ENCODE results near the gene RNASEH1. TPM values are rescaled to one million over a fixed set of nuclear protein-coding genes. Genes with fewer than 3 reads are reported as not detected.
A peak's percentile ranks its signal among the peaks of the same experiment; 100 is the strongest.

Gene RNASEH1, protein sequence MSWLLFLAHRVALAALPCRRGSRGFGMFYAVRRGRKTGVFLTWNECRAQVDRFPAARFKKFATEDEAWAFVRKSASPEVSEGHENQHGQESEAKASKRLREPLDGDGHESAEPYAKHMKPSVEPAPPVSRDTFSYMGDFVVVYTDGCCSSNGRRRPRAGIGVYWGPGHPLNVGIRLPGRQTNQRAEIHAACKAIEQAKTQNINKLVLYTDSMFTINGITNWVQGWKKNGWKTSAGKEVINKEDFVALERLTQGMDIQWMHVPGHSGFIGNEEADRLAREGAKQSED
- 10 to 100 TPM; 17.9 to 26.3 (median 23.8) TPM for total RNA-seq

DNA sequence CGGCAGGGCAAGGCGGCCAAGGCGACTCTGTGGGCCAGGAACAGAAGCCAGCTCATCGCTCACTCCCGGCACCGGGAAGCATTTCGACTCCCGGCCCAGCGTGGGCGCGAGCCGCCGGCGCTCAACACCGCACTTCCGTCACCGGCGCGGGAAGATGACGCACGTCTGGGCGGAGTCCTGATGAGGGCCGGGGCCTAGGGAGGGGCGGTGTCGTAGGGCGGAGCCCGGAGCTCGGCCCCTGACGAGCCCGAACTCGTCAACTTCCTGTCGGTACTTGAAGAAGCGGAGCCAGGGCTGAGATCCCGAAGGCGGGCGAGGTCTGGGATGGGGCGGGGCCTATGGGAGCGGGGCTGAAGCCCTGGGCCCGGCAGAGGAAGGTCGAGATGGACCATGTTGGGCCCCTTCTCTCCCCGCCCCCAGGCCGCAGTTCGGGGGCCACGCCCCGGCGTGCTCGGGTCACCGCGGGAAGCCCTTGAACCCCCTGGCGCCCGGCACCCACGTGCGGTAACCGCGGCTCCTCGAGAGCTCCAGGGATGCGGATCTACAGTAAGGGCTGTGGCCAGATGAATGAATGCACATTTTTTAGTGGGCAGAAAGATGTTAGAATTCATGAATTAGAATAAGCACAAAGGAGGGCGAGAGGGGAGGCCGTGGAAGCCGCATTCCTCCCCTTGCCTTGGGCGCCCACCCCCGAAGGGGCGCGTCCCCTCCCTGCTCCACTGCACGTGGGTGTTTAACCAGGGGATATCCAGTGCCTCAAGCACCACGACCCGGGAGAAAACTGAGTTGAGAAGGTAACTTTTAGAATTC, at the start of gene RNASEH1:
RNASEH1 (minus strand) TSS at position 129 of the 810 bp plus-strand sequence; CDS start at position 56, 73 bp downstream.
- TF ChIP-seq CTCF (IDR thresholded peaks at IDR 0.05): no peak
- peak; percentile 100 for ATAC-seq (ENCODE audit: low FRiP score)
- DNase-seq (ENCODE audit: low spot score): peak; percentile 99

DNA sequence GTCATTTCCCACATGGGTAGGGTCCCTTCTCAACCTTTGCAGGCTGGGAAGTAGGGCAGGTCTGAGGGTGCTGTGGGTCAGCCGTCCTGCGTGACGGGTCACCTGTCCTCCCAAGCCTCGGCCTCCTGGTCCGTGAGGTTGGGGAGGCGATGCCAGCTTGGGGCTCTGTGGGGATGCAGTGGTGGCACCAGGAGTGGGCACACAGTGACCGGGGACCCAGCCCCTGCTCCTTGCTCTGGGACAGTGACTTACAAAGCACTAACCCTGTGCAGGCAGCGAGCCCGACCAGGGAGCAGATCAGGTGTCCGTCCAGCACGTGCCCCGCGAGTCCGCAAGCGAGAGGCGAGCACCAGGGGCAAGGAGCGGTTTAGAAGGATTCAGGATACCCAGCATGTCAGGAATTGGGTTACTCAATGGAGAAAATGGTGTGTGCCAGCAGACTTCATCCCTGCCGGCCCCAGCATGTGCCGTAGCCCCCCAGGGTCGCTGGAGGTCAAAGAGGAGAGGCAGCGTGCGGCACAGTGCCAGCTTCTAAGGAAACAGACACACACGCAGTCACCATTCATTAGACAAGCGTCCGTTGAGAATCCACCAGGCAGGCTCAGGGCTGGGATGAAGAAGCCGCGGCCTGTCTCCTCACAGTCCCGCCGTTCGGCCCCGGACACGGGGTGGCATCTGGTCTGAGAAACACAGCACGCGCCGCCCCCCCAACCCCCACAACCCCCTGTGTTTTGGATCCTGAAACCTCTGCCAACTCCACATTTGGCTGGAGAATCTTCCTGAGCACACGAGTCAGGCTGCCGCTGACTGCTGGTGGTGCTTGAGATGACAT, 48.5 kb upstream of the RNASEH1 start:
- no peak for TF ChIP-seq CTCF (IDR thresholded peaks at IDR 0.05)
- ATAC-seq (ENCODE audit: low FRiP score) (no peak), DNase-seq (ENCODE audit: low spot score) (no peak)

DNA sequence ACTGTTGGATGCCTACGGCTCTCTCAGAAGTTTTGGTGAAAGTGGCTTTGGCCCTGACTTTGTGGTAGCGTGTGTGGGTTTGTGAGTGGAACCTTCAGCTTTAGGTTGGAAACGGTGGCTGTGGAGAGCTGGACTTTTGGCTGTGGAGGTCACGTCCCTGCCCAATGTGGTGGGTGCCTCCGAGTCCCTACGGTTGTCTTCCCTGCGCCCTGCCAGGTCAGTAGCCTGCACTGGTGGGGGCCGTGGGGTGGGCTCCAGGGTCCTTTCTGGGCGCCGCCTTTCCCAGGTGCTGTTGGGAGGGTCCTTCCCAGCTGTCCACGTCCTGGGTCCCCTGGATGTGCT, 47.9 kb upstream of the RNASEH1 start:
- no peak for TF ChIP-seq CTCF (IDR thresholded peaks at IDR 0.05)
- DNase-seq (ENCODE audit: low spot score) (no peak), ATAC-seq (ENCODE audit: low FRiP score) (no peak)

DNA sequence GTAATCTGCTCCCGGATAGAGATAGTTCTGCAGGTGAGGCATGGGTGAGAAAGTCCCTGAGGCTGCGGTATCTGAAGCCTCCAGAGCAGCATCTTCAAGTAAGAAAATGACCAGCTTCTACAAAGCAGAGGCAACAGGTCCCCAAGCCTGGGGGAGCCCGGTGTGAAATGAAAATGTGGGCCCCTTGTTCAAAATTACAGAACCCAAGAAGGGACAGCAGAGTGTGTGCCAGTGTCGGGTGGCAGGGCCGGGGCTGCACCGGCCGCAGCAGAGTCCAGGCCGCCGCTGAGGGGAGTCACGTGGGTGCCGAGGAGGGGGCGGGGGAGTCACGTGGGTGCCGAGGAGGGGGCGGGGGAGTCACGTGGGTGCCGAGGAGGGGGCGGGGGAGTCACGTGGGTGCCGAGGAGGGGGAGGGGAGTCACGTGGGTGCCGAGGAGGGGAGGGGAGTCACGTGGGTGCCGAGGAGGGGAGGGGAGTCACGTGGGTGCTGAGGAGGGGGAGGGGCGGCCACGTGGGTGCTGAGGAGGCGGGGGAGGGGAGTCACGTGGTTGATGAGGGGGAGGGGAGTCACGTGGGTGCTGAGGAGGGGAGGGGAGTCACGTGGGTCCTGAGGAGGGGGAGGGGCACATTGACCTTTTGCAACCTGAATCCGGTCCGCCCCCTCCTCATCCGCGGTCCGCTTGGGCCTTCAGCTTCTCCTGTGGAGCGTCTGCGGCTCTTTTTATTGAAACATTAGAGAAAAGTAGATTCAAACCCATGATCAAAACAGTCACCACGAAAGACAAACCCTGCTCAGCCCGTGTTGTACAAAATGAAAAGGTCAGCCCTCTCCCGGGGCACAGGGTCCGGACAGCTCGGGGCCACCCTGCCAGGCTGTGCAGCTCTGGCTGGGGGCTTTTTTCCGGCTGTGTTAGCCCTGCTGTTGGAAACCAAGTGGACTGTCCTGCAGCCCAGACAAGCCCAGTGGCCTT, 47.1 kb upstream of the RNASEH1 start:
- no peak for TF ChIP-seq CTCF (IDR thresholded peaks at IDR 0.05)
- ATAC-seq (ENCODE audit: low FRiP score): no peak
- DNase-seq (ENCODE audit: low spot score): no peak

DNA sequence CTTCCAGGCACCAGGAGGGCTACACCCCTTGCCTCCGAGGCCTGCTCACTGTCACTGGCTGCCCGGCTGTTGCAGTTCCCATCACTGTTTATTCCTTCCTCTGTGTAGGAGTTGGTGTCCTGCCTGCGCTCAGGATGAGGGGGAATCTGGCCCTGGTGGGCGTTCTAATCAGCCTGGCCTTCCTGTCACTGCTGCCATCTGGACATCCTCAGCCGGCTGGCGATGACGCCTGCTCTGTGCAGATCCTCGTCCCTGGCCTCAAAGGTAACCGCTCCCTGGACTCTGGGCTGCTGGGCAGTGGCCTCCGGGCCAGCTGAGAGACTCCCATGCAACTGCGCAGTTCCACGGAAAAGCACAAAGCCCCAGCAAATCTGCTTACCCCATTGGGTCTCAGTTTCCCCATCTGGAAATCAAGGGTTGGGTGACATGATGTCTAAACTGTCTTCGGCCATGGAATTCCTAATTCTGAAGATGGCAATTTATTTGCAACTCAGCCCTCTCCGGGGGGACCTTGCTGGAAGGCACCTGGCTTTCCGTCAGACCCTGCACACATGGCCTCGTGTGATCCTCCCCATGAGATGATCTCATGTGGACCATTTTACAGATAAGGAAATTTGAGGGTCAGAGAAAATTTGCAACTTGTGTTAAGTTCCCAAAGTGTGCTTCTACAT, 46.2 kb upstream of the RNASEH1 start:
- ATAC-seq (ENCODE audit: low FRiP score): no peak
- no peak for TF ChIP-seq CTCF (IDR thresholded peaks at IDR 0.05)
- DNase-seq (ENCODE audit: low spot score): no peak
